Measurements from ENCODE around the gene LYPD4.

The LYPD4 gene

GRCh38 chr19:41859618-41860418, 15.3 kb upstream of the LYPD4 start, which contains the start of gene RPS19:
RPS19 (plus strand) TSS chr19:41860255; CDS start chr19:41860775, 520 bp downstream.
- Histone ChIP-seq H3K4me3 (peak within 1 kb of the TSS; percentile 99), H3K27ac (peak within 1 kb of the TSS; percentile 71 to 99)
- TF ChIP-seq CTCF (IDR thresholded peaks at IDR 0.05): peak; percentile 56
- DNase-seq (ENCODE audit: low spot score): peak; percentile 99

- peak overlapping the region; percentile 71 to 99 for H3K27ac ChIP-seq
- peak overlapping the region; percentile 99 for H3K4me3 ChIP-seq
- no peak for TF ChIP-seq CTCF (IDR thresholded peaks at IDR 0.05)
- no peak for DNase-seq (ENCODE audit: low spot score)
These were observed 14.7 kb upstream of the LYPD4 start for GRCh38 chr19:41859213-41859617.

- Histone ChIP-seq H3K27ac (no peak overlapping the region), H3K4me3 (no peak overlapping the region)
- TF ChIP-seq CTCF (IDR thresholded peaks at IDR 0.05): no peak
- DNase-seq (ENCODE audit: low spot score): no peak
These were observed 9.3 kb upstream of the LYPD4 start for GRCh38 chr19:41853768-41854167.

GRCh38 chr19:41853344-41853743, 8.9 kb upstream of the LYPD4 start:
- TF ChIP-seq CTCF (IDR thresholded peaks at IDR 0.05): no peak
- Histone ChIP-seq H3K4me3 (no peak overlapping the region), H3K27ac (no peak overlapping the region)
- no peak for DNase-seq (ENCODE audit: low spot score)

- Histone ChIP-seq H3K4me3 (no peak overlapping the region), H3K27ac (no peak overlapping the region)
- DNase-seq (ENCODE audit: low spot score): no peak
- TF ChIP-seq CTCF (IDR thresholded peaks at IDR 0.05): no peak
These were observed 7.0 kb upstream of the LYPD4 start for GRCh38 chr19:41851456-41851855.

GRCh38 chr19:41850381-41850780, 5.9 kb upstream of the LYPD4 start:
- DNase-seq (ENCODE audit: low spot score): no peak
- no peak for TF ChIP-seq CTCF (IDR thresholded peaks at IDR 0.05)
- H3K4me3 ChIP-seq: no peak overlapping the region
- no peak overlapping the region for H3K27ac ChIP-seq

GRCh38 chr19:41849067-41849466, 4.6 kb upstream of the LYPD4 start:
- Histone ChIP-seq H3K4me3 (no peak overlapping the region), H3K27ac (no peak overlapping the region)
- DNase-seq (ENCODE audit: low spot score): no peak
- TF ChIP-seq CTCF (IDR thresholded peaks at IDR 0.05): no peak

Measured in coronary artery (tissue), 2 donors.